ENCODE measurements around the gene GRIN2A.

DNA sequence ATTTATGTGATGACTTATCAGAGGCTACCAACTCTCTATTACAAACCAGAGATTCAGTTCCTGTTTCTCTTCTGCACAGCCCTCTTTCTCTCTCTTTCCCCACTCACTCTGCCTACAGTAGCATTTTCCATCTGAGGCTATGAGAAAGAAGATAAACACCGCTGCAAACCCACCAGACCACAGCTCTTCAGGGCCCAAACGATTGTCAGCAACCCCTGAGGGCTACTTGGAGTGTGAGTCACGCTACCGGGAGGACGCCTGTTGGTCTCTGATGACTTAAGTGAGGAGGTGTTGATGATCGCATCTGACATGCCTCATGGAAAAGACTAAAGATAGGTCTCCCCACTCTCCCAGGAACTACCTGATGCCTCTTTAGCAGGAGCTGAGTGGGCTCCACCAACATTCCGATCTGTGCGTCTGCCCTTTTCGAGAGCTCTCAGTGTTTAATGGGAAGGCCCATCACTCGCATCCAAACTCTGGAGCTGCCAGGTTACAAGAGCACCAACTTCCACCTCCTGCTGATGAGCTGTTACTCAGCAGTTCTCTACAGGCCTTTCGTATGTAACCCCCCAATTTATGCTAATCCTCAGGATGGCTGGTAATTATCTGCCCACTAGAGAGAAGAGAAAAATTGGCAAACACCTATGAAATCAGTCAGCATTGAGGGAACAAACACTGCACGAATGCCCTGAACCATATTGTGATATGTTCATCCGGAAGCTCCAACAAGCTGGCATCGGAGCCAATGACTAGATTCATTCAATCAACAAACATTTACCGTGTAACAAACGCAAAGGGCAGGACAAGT, 9.2 kb downstream of the GRIN2A start:
- TF ChIP-seq POLR2A (IDR thresholded peaks at IDR 0.05) (no peak), CTCF (IDR thresholded peaks at IDR 0.05) (no peak)
